RKO (cell line): ENCODE data around the gene GJC1.
"Not testable (repeated sequence)": the region's sequence is repeated elsewhere in the genome, so short reads cannot be mapped to it uniquely, and the experiment has no call there.

Source experiments
- DNase-seq: peaks from one replicate; pipeline ENCODE4 v3.0.0-alpha.2; 2016; ENCODE audit warnings: low spot score

The GJC1 gene

GRCh38 chr17:44844390-44844830, 14.3 kb upstream of the GJC1 start:
- no peak for DNase-seq

DNA sequence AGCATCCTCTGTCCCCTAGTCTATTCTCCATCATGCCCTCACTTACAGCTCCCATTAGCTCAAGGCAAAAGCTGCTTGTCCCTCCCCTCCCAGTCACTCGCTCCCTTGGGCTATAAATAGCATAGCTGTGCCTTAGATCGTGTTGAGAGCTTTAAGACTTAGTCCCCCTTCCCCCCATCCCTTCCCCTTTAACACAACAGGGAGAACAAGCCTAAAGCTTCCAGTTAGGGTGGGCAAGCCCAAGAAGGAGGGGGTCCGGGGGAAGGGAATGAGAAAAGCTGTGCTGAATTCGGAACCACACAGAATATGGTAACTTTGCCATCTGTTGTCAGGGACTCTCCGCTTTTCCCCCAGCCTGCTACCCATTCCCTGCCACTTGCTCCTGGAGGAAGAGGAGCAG, 12.7 kb upstream of the GJC1 start:
- no peak for DNase-seq

GRCh38 chr17:44840936-44841335, 10.8 kb upstream of the GJC1 start:
- DNase-seq: no peak

DNA sequence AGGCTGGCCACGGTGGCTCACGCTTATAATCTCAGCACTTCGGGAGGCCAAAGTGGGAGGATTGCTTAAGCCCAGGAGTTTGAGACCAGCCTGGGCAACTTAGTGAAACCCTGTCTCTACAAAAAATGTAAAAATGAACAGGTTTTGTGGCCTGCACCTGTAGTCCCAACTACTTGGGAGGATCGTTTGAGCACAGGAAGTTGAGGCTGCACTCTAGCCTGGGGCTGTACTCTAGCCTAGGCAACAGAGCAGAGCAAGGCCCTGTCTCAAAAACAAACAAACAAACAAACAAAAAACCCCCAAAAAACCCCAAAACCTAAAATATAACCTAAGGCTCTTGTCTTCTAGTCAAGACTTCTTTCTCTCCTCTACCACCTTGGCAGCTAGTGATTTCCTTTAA, 10.2 kb upstream of the GJC1 start:
- DNase-seq: no peak

GRCh38 chr17:44837196-44837595, 7.1 kb upstream of the GJC1 start:
- no peak for DNase-seq

DNA sequence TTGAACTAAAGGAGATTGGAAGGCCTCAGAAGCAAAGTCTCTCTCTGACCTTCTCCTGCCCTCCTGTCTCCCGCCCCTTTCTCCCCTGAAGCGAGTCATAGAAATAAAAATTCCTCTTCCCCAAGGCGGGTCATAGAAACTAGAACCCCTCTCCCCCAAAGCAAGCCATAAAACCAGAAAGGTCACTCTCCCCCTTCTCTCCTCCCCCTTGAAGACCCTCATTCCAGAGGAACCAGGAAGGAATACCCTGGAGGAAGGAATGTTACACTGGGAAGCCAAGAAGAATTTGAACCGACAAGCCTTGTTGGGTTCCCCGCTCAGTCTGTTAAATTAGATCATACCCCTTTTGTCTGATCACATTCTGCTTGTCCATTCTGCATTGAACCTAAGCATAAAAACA, 2.7 kb upstream of the GJC1 start:
- DNase-seq: no peak

GRCh38 chr17:44831371-44831770, 1.3 kb upstream of the GJC1 start:
- no peak for DNase-seq

DNA sequence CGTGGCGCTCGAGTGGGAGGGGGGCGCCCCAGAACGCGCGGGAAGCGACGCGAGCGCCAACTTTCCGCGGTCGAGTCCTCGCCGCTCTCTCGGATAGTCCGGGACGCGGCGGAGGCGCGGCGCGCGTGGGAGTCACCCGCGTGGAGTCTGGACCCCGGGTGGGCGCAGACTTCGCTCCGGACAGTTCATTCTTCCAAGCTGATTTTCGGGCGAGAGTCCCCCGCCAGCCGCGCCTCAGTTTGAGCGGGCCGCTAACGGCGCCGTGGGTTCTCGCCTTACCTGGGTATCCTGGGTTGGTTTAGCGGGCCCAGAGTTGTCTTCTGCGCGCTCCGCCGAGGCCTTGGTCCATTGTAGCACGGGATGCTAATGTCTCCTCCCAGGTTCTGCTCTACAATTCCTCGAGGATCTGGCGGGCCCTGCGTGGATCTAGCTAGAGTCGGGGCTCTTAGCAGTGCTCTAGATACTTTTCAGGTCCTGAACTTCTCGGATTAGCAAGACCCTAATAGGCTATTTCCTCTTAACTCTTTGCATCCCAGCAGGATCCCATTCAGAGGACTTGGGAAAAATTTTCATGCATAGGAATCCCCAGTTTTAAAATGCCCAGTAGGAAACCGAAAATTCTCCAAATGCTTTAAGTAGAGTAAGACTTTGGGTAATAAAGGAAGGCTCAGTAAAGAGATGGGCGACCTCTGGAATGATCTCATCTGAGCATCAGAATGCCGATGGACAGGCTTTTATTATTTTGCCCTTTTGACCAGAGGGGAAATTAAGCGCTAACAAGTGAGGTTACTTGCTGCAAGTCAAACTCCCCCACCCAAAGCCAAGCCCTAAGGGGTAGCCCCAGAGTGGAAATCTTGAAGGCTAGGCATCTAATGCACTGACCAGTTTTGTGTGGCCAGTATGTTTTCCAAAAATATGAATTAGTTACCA, 537 bp upstream of the GJC1 start:
- DNase-seq: no peak

GRCh38 chr17:44828919-44829522, 1.1 kb downstream of the GJC1 start:
- no peak for DNase-seq

DNA sequence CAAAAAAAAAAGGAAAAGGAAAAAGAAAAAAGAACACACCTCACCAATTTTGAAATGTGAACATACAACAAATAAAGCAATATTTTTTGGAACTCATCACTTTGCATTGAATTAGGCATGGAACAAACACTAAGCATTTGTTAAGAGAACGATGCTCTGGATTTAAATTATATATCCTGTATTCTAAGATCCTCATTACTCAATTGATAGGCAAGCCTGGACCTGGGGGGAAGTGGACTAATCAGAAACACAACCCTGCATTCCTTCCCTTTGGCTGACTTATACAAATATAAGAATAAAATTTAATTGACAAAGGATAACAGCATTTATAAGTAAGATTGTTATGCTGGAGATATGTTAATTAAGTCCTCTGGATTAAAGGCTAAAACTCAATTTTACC, 2.2 kb downstream of the GJC1 start:
- DNase-seq: no peak

GRCh38 chr17:44826123-44826790, 3.8 kb downstream of the GJC1 start:
- DNase-seq: no peak

- DNase-seq: not testable (repeated sequence)
Observed at GRCh38 chr17:44825236-44825635, 4.9 kb downstream of the GJC1 start.

DNA sequence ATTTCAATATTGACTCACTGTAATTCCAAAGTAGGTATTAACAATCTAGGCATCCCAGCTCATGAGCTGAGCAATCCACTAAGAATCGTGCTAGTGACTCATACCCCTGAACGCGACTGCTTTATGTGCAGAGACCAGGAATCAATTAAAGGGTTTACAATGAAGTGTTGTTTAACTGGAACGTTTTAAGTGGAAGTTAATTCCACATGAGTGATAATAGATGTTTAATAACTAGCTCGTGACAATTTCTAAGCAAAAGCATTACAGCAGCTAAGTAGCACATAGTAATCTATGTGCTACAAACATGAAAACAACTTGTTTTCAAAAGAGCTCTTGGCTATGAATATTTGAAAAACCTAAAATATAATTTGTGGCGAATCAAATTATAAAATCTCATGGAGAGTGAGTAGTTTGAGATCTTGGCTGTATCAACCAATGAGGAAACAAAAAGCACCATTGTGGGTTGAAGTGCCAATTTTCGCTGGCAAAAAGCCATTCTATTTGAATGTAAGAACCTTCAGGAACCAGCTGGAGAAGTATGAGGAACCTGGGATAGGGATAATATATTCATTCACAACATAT, 9.4 kb downstream of the GJC1 start:
- peak; percentile 94 for DNase-seq

- not testable (repeated sequence) for DNase-seq
Observed at GRCh38 chr17:44818508-44818907, 11.6 kb downstream of the GJC1 start.

GRCh38 chr17:44812263-44812662, 17.8 kb downstream of the GJC1 start:
- DNase-seq: no peak

DNA sequence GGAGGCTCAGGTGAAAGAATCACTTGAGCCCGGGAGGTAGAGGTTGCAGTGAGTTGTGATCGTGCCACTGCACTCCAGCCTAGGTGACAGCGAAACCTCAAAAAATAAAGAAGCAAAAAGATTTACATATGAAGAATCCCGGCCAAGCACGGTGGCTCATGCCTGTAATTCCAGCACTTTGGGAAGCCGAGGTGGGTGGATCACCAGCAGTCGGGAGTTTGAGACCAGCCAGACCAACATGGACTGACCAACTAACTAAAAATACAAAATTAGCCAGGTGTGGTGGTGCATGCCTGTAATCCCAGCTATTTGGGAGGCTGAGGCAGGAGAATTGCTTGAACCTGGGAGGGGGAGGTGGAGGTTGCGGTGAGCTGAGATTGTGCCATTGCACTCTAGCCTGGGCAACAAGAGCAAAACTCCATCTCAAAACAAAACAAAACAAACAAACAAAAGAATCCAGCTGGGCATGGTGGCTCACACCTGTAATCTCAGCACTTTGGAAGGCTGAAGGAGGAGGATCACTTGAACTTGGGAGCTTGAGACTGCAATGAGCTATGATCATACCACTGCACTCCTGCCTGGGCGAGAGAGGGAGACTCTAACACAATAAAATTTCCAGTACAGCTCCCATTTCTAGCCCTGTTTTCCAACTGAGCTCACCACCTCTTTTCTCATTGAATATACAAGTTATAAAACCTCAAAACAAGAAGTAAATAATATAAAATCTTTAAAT, 21.3 kb downstream of the GJC1 start:
- DNase-seq: not testable (repeated sequence)

DNA sequence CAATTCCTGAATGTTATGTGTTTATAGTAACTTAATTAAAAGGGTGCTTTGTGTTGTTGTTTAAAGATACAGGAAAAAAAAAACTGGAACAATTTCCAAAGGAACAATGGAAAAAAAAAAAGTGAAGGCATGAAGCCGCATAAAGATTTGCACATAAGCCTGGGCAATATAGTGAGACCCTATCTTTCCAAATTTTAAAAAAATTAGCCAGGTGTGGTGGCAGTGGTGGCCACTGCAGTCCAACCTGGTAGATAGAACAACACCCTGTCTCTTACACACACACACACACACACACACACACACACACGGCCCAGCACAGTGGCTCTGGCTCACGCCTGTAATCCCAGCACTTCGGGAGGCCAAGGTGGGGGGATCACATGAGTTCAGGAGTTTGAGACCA, 21.9 kb downstream of the GJC1 start:
- no peak for DNase-seq

DNA sequence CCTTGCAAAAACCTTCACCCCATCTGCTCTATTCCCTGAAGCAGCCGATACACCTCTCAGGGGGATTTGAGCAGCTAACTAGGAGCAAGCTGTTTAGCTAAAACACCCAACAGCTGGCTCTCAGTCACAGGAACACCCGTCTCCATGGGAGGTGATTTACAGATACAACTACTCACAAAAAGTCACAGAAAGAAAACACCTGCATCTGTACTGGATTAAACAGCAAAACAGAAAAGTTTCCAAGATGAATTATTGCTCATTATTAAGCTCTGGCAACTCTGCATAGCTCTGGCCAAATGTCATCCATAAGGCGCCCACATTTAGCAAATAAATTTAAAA, 22.3 kb downstream of the GJC1 start:
- DNase-seq: no peak

- no peak for DNase-seq
Observed at GRCh38 chr17:44807093-44807816, 22.8 kb downstream of the GJC1 start.

DNA sequence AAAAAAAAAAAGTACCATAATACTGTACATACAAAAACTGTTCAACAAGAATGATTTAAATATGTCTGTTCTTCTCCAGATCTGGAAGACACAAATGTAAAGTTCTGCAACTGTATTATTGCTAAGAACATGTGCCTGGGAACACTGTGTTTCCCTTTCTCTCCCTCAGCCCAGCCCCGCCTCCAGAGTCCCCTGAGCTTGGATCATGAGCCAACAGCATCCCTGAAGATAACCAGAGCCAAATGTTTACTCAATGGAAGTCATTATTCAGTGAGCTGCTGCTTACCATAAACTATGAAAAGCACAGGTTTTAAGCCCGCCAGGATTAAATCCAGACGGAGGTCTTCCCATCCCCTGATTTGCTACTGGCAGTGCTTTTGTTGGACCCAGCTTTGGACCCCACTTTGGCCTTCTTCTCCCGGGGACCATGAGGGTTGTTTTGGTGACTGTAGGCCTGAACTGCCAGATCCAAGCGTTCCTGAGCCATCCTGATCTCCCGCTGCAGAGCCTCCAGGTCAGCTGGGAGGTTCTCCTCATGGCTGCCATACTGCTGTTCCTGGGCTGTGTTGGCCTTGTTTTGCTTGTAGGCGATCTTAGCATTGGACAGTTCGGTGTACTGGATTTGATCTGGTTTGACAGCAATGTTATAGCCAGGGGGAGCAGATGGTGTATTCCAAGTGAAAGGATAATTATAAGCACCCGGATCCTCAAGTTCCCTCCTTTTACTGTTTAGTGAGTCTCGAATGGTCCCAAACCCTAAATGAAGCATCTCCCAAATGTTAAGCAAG, 25.6 kb downstream of the GJC1 start:
- no peak for DNase-seq

DNA sequence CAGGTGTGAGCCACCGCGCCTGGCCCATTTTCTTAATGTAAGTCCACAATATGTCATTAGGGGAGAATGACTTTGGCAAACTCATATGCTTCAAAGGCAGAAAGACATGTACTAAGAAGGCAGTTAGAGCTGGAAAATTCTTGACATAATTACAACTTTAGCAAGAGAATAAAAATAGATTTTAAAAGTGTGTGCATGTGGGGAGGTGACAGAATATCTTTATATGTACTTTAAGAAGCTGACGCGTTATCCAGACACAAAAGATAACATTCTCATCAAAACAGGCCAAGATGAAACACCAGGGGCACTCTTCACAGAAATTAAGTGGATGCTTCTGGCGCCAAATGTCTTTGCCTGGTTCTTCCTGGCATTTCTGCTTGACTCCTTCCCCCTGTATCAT, 28.2 kb downstream of the GJC1 start:
- DNase-seq: no peak
